ENCODE data around the gene ARHGEF7.

The ARHGEF7 gene

GRCh38 chr13:111225810-111226546 is 110.9 kb downstream of the ARHGEF7 start:
- no peak for DNase-seq (ENCODE audit: low spot score)

- DNase-seq (ENCODE audit: low spot score): no peak
These were observed 112.3 kb downstream of the ARHGEF7 start for GRCh38 chr13:111227405-111227804.

- peak; percentile 57 for DNase-seq (ENCODE audit: low spot score)
These were observed 113.4 kb downstream of the ARHGEF7 start for GRCh38 chr13:111228262-111229144.

- no peak for DNase-seq (ENCODE audit: low spot score)
These were observed 115.3 kb downstream of the ARHGEF7 start for GRCh38 chr13:111230385-111230930.

GRCh38 chr13:111232191-111232590 is 117.1 kb downstream of the ARHGEF7 start:
- no peak for DNase-seq (ENCODE audit: low spot score)

- DNase-seq (ENCODE audit: low spot score): no peak
These were observed 118.0 kb downstream of the ARHGEF7 start for GRCh38 chr13:111233080-111233479.

- DNase-seq (ENCODE audit: low spot score): no peak
These were observed 124.9 kb downstream of the ARHGEF7 start for GRCh38 chr13:111239764-111240670.

GRCh38 chr13:111241006-111241755 is 126.1 kb downstream of the ARHGEF7 start:
- peak; percentile 60 for DNase-seq (ENCODE audit: low spot score)

- DNase-seq (ENCODE audit: low spot score): no peak
These were observed 126.8 kb downstream of the ARHGEF7 start for GRCh38 chr13:111241862-111242261.

- no peak for DNase-seq (ENCODE audit: low spot score)
These were observed 127.5 kb downstream of the ARHGEF7 start for GRCh38 chr13:111242585-111242984.

- DNase-seq (ENCODE audit: low spot score): no peak
These were observed 128.9 kb downstream of the ARHGEF7 start for GRCh38 chr13:111243981-111244380.

GRCh38 chr13:111245576-111246384 is 130.7 kb downstream of the ARHGEF7 start:
- no peak for DNase-seq (ENCODE audit: low spot score)

- DNase-seq (ENCODE audit: low spot score): no peak
These were observed 132.4 kb downstream of the ARHGEF7 start for GRCh38 chr13:111247552-111247951.

- DNase-seq (ENCODE audit: low spot score): no peak
These were observed 133.7 kb downstream of the ARHGEF7 start for GRCh38 chr13:111248822-111249221.

GRCh38 chr13:111249637-111250360 is 134.7 kb downstream of the ARHGEF7 start:
- DNase-seq (ENCODE audit: low spot score): no peak

GRCh38 chr13:111251646-111252445 is 136.7 kb downstream of the ARHGEF7 start:
- no peak for DNase-seq (ENCODE audit: low spot score)

- no peak for DNase-seq (ENCODE audit: low spot score)
These were observed 137.6 kb downstream of the ARHGEF7 start for GRCh38 chr13:111252446-111253364.

Data from cerebellar cortex (tissue), 1 donor.